HG02852 (cell line): ENCODE data around the gene NAGS.
"Not testable (repeated sequence)": the region's sequence is repeated elsewhere in the genome, so short reads cannot be mapped to it uniquely, and the experiment has no call there.

Source experiments
- ATAC-seq: cut with Tn5 transposase; IDR thresholded peaks from one replicate; pipeline ENCODE4 v1.9.1; 2021; ENCODE audit warnings: mild to moderate bottlenecking, moderate library complexity; ENCODE audit not compliant: unreplicated experiment

Gene NAGS

GRCh38 chr17:44006272-44006597, 1.8 kb downstream of the NAGS start:
- no peak for ATAC-seq

- ATAC-seq = no peak
These were observed 2.4 kb downstream of the NAGS start for GRCh38 chr17:44006598-44007345.

GRCh38 chr17:44007346-44008204, 3.2 kb downstream of the NAGS start:
- no peak for ATAC-seq

- no peak for ATAC-seq
These were observed 3.9 kb downstream of the NAGS start for GRCh38 chr17:44008205-44008909.

GRCh38 chr17:44010966-44011647, 6.7 kb downstream of the NAGS start:
- no peak for ATAC-seq

GRCh38 chr17:44011876-44012275, 7.5 kb downstream of the NAGS start:
- ATAC-seq = no peak

- no peak for ATAC-seq
These were observed 8.0 kb downstream of the NAGS start for GRCh38 chr17:44012391-44012790.

- no peak for ATAC-seq
These were observed 8.5 kb downstream of the NAGS start for GRCh38 chr17:44012874-44013273.

GRCh38 chr17:44014133-44014436, 9.7 kb downstream of the NAGS start:
- ATAC-seq = peak; percentile 21

GRCh38 chr17:44014437-44015172, 10.2 kb downstream of the NAGS start, which contains the start of gene TMEM101:
Gene TMEM101, minus strand, starts transcription at chr17:44014963. Its CDS starts 11 bp downstream, at chr17:44014952.
- peak; percentile 79 for ATAC-seq

- ATAC-seq = not testable (repeated sequence)
These were observed 16.8 kb downstream of the NAGS start for GRCh38 chr17:44021227-44021626.

- ATAC-seq = no peak
These were observed 17.8 kb downstream of the NAGS start for GRCh38 chr17:44022246-44022645.

- no peak for ATAC-seq
These were observed 19.3 kb downstream of the NAGS start for GRCh38 chr17:44023545-44024270.

- no peak for ATAC-seq
These were observed 19.8 kb downstream of the NAGS start for GRCh38 chr17:44024271-44024663.

- ATAC-seq = no peak
These were observed 20.4 kb downstream of the NAGS start for GRCh38 chr17:44024853-44025252.

GRCh38 chr17:44029736-44030135, 25.3 kb downstream of the NAGS start:
- no peak for ATAC-seq

- ATAC-seq = no peak
These were observed 26.1 kb downstream of the NAGS start for GRCh38 chr17:44030482-44030881.

GRCh38 chr17:44033861-44034408, 29.5 kb downstream of the NAGS start:
- no peak for ATAC-seq

- ATAC-seq = not testable (repeated sequence)
These were observed 30.3 kb downstream of the NAGS start for GRCh38 chr17:44034688-44035087.
